GM21423 (cell line): ENCODE measurements around the gene PPFIA4.

Source experiments
- ATAC-seq: cut with Tn5 transposase; IDR thresholded peaks from one replicate; pipeline ENCODE4 v1.9.1; 2021; ENCODE audit warnings: mild to moderate bottlenecking, moderate library complexity; ENCODE audit not compliant: unreplicated experiment

Gene PPFIA4

GRCh38 chr1:203081465-203082230 lies 55.4 kb downstream of the PPFIA4 start:
- ATAC-seq: no peak

- no peak for ATAC-seq
Measured at GRCh38 chr1:203082231-203082505, 55.9 kb downstream of the PPFIA4 start.

GRCh38 chr1:203082571-203083462 lies 56.5 kb downstream of the PPFIA4 start:
- ATAC-seq: no peak

- no peak for ATAC-seq
Measured at GRCh38 chr1:203083463-203083921, 57.2 kb downstream of the PPFIA4 start.

GRCh38 chr1:203084588-203085527 lies 58.6 kb downstream of the PPFIA4 start:
- ATAC-seq: no peak

GRCh38 chr1:203085528-203086406 lies 59.5 kb downstream of the PPFIA4 start, which contains the start of gene MYOG:
Gene MYOG (minus strand): TSS chr1:203086012. CDS start chr1:203085961, 51 bp downstream.
- no peak for ATAC-seq

- ATAC-seq: no peak
Measured at GRCh38 chr1:203086992-203087763, 60.9 kb downstream of the PPFIA4 start.

- no peak for ATAC-seq
Measured at GRCh38 chr1:203088441-203088840, 62.1 kb downstream of the PPFIA4 start.

- no peak for ATAC-seq
Measured at GRCh38 chr1:203089001-203089650, 62.8 kb downstream of the PPFIA4 start.

- ATAC-seq: no peak
Measured at GRCh38 chr1:203089651-203090045, 63.4 kb downstream of the PPFIA4 start.

- ATAC-seq: no peak
Measured at GRCh38 chr1:203090421-203091198, 64.3 kb downstream of the PPFIA4 start.

- ATAC-seq: no peak
Measured at GRCh38 chr1:203091199-203091477, 64.8 kb downstream of the PPFIA4 start.

- no peak for ATAC-seq
Measured at GRCh38 chr1:203091761-203092330, 65.6 kb downstream of the PPFIA4 start.

GRCh38 chr1:203093754-203094410 lies 67.6 kb downstream of the PPFIA4 start:
- ATAC-seq: no peak

GRCh38 chr1:203095061-203095690 lies 68.9 kb downstream of the PPFIA4 start:
- ATAC-seq: no peak

GRCh38 chr1:203096566-203096965 lies 70.3 kb downstream of the PPFIA4 start:
- ATAC-seq: no peak

- no peak for ATAC-seq
Measured at GRCh38 chr1:203097001-203097400, 70.7 kb downstream of the PPFIA4 start.
